Common myeloid progenitor, CD34-positive (primary cell): ENCODE results near the gene DLST.

ENCODE experiments used
- CTCF ChIA-PET: fragments of 350-600 bp; sonication (Branson Sonifier 250); formaldehyde crosslinking; loops from one replicate; lab custom pipeline; 2021; ENCODE audit warnings: antibody characterized with exemption; lab: Charles Lee
- POLR2A ChIA-PET: fragments of 350-600 bp; sonication (Branson Sonifier 250); formaldehyde crosslinking; loops from one replicate; lab custom pipeline; 2021; ENCODE audit warnings: antibody characterized with exemption; lab: Charles Lee
- DNase-seq, 3 donors: peaks; one replicate each; pipeline versions ENCODE4 v3.0.0 to v3.0.0-alpha.2; 2013
- H3K27ac ChIP-seq, 2 experiments: 1 replicate in 1 of 2; 2 replicates in 1 of 2; pipeline ENCODE4 v1.7.0; 2013; ENCODE audit warnings: inconsistent platforms in 2 of 2, low read length in 2 of 2, mild to moderate bottlenecking in 2 of 2, low read depth in 1 of 2, moderate library complexity in 1 of 2; ENCODE audit not compliant: severe bottlenecking in 2 of 2, insufficient read depth in 1 of 2, poor library complexity in 1 of 2
- H3K27me3 ChIP-seq, 5 experiments: replicated peaks in 2 of 5; 1 replicate in 3 of 5; 2 replicates in 2 of 5; pipeline versions ENCODE4 v1.6.1 to v1.7.0; 2013; ENCODE audit warnings: low read length in 4 of 5, mild to moderate bottlenecking in 2 of 5, moderate library complexity in 2 of 5, inconsistent platforms in 1 of 5; ENCODE audit not compliant: insufficient read depth in 5 of 5, control insufficient read depth in 4 of 5
- H3K36me3 ChIP-seq, 4 experiments: 1 replicate in 2 of 4; 2 replicates in 2 of 4; pipeline versions ENCODE4 v1.6.1 to v1.7.0; 2013; ENCODE audit warnings: low read length in 3 of 4, control low read depth in 1 of 4, mild to moderate bottlenecking in 1 of 4; ENCODE audit not compliant: control insufficient read depth in 4 of 4, insufficient read depth in 4 of 4
- H3K4me1 ChIP-seq, 4 experiments: 1 replicate in 3 of 4; 2 replicates in 1 of 4; pipeline versions ENCODE4 v1.6.1 to v1.7.1; 2013; ENCODE audit warnings: low read length in 3 of 4, mild to moderate bottlenecking in 3 of 4, control low read depth in 1 of 4, inconsistent platforms in 1 of 4, moderate library complexity in 1 of 4; ENCODE audit not compliant: control insufficient read depth in 4 of 4, insufficient read depth in 4 of 4; ENCODE audit errors: control extremely low read depth in 1 of 4
- H3K4me3 ChIP-seq, 7 experiments: 1 replicate in 4 of 7; 2 replicates in 3 of 7; pipeline versions ENCODE4 v1.5.1 to v1.7.0; 2013; ENCODE audit warnings: mild to moderate bottlenecking in 7 of 7, low read length in 6 of 7, moderate library complexity in 6 of 7, inconsistent platforms in 2 of 7, low read depth in 2 of 7, control low read depth in 1 of 7; ENCODE audit not compliant: insufficient read depth in 4 of 7, control insufficient read depth in 1 of 7; ENCODE audit errors: extremely low read depth in 1 of 7
- H3K9me3 ChIP-seq, 5 experiments: 1 replicate in 4 of 5; 2 replicates in 1 of 5; pipeline versions ENCODE4 v1.6.1 to v1.7.1; 2013; ENCODE audit warnings: low read length in 4 of 5, mild to moderate bottlenecking in 2 of 5, inconsistent platforms in 1 of 5, low read depth in 1 of 5, moderate library complexity in 1 of 5; ENCODE audit not compliant: control insufficient read depth in 4 of 5, insufficient read depth in 2 of 5; ENCODE audit errors: control extremely low read depth in 1 of 5
- WGBS: methylation state at CpG from one replicate; pipeline ENCODE4 v1.1.5; 2013; ENCODE audit not compliant: insufficient coverage; 5-methylcytosine and 5-hydroxymethylcytosine counted together

DLST gene

GRCh38 chr14:74902941-74903705, 21.4 kb downstream of the DLST start:
- Histone ChIP-seq H3K27me3 (no peaks in the 10 kb centered on the region), H3K4me3 (no peak overlapping the region), H3K27ac (no peak overlapping the region), H3K9me3 (no peaks in the 10 kb centered on the region), H3K36me3 (peaks cover 23 to 72% (median 51%) of the 10 kb centered on the region in 4 experiments), H3K4me1 (peaks cover 0 to 23% (median 17%) of the 10 kb centered on the region in 4 experiments)
- no peak for DNase-seq
- POLR2A ChIA-PET, result no interaction called here
- 91% methylated on average over 6 of the region's 10 CpGs for WGBS
- CTCF ChIA-PET, result interaction anchor here (1.4 to 16.7 kb wide), 4 partner anchors 10 to 44 kb away, joined by 3 to 281 read pairs (median 7); partner anchors contain the start of gene DLST

- no peaks in the 10 kb centered on the region for H3K9me3 ChIP-seq
- H3K27me3 ChIP-seq, result no peaks in the 10 kb centered on the region
- ChIA-PET CTCF (interaction anchor here (1.0 to 9.6 kb wide), 14 partner anchors 12 to 184 kb away, joined by 3 to 498 read pairs (median 12); partner anchors contain the start of genes PROX2 and RPS6KL1), POLR2A (interaction anchor here (0.9 to 1.4 kb wide), 3 partner anchors 11 to 44 kb away, joined by 4 to 8 read pairs (median 7); no protein-coding TSS in a partner anchor)
- peaks cover 0 to 23% (median 17%) of the 10 kb centered on the region in 4 experiments for H3K4me1 ChIP-seq
- no peak overlapping the region for H3K27ac ChIP-seq
- DNase-seq, result no peak
- no peak overlapping the region for H3K4me3 ChIP-seq
- peaks cover 13 to 54% (median 34%) of the 10 kb centered on the region in 4 experiments for H3K36me3 ChIP-seq
- 93% methylated on average over 3 of the region's 6 CpGs for WGBS
Observed at GRCh38 chr14:74904635-74905503, 23.2 kb downstream of the DLST start.

- no peaks in the 10 kb centered on the region for H3K27me3 ChIP-seq
- H3K36me3 ChIP-seq, result peaks cover 8 to 46% (median 26%) of the 10 kb centered on the region in 4 experiments
- H3K9me3 ChIP-seq, result no peaks in the 10 kb centered on the region
- peaks cover 0 to 23% (median 17%) of the 10 kb centered on the region in 4 experiments for H3K4me1 ChIP-seq
- no peak overlapping the region for H3K4me3 ChIP-seq
- WGBS, result 55% methylated on average over 11 of the region's 14 CpGs
- ChIA-PET POLR2A (interaction anchor here (0.7 to 1.4 kb wide), 4 partner anchors 12 to 312 kb away, joined by 3 to 8 read pairs (median 6); no protein-coding TSS in a partner anchor), CTCF (interaction anchor here (0.8 to 9.6 kb wide), 24 partner anchors 9 to 193 kb away, joined by 3 to 498 read pairs (median 5); partner anchors contain the start of genes PROX2 and RPS6KL1)
- no peak overlapping the region for H3K27ac ChIP-seq
- peak; percentile 66 to 78 (median 74) for DNase-seq
Observed at GRCh38 chr14:74905595-74906142, 24.0 kb downstream of the DLST start.

- peak in 2 of 3 donors; percentile 53 to 66 for DNase-seq
- CTCF ChIA-PET, result interaction anchor here (1.0 to 9.6 kb wide), 19 partner anchors 8 to 192 kb away, joined by 3 to 498 read pairs (median 8); partner anchors contain the start of gene PROX2
- H3K4me1 ChIP-seq, result peaks cover 0 to 23% (median 17%) of the 10 kb centered on the region in 4 experiments
- no peaks in the 10 kb centered on the region for H3K27me3 ChIP-seq
- POLR2A ChIA-PET, result no interaction called here
- H3K4me3 ChIP-seq, result no peak overlapping the region
- WGBS, result 67% methylated on average over 11 of the region's 12 CpGs
- H3K9me3 ChIP-seq, result no peaks in the 10 kb centered on the region
- no peak overlapping the region for H3K27ac ChIP-seq
- H3K36me3 ChIP-seq, result peaks cover 8 to 33% (median 17%) of the 10 kb centered on the region in 4 experiments
Observed at GRCh38 chr14:74906925-74907521, 25.3 kb downstream of the DLST start.

- Histone ChIP-seq H3K4me1 (peaks cover 0 to 23% (median 17%) of the 10 kb centered on the region in 4 experiments), H3K9me3 (no peaks in the 10 kb centered on the region), H3K36me3 (peaks cover 7 to 26% (median 12%) of the 10 kb centered on the region in 4 experiments), H3K27ac (no peak overlapping the region), H3K4me3 (no peak overlapping the region), H3K27me3 (no peaks in the 10 kb centered on the region)
- no peak for DNase-seq
- ChIA-PET POLR2A (no interaction called here), CTCF (interaction anchor here (0.7 to 9.6 kb wide), 13 partner anchors 9 to 516 kb away, joined by 3 to 498 read pairs (median 18); partner anchors contain the start of gene PROX2)
- 98% methylated on average over 4 of the region's 6 CpGs for WGBS
Observed at GRCh38 chr14:74907744-74908143, 26.0 kb downstream of the DLST start.

- Histone ChIP-seq H3K36me3 (peaks cover 2 to 17% (median 8%) of the 10 kb centered on the region in 4 experiments), H3K4me3 (no peak overlapping the region), H3K27ac (no peak overlapping the region), H3K27me3 (no peaks in the 10 kb centered on the region), H3K4me1 (peaks cover 0 to 23% (median 17%) of the 10 kb centered on the region in 4 experiments), H3K9me3 (no peaks in the 10 kb centered on the region)
- ChIA-PET POLR2A (no interaction called here), CTCF (interaction anchor here (1.6 to 9.6 kb wide), 7 partner anchors 8 to 180 kb away, joined by 3 to 498 read pairs (median 86); partner anchors contain the start of gene PROX2)
- DNase-seq, result no peak
- 100% methylated on average over 6 of the region's 9 CpGs for WGBS
Observed at GRCh38 chr14:74908861-74909341, 27.2 kb downstream of the DLST start.
